K562 (cell line): ENCODE results near the gene ALDH3B2. TPM values are rescaled to one million over a fixed set of nuclear protein-coding genes. Genes with fewer than 3 reads are reported as not detected.

ENCODE experiments used
- ATAC-seq: fragments of 200-7000 bp; cut with Tn5 transposase; 3 replicates; pipeline ENCODE4 v1.9.1; 2020; ENCODE audit warnings: moderate library complexity
- BruUV-seq: library from RNA; stranded (reverse); fragments of 400-500 nt; replicated peaks from 2 replicates; lab custom pipeline; 2021; lab: Mats Ljungman, UMichigan
- CTCF ChIA-PET: fragments of 300-600 bp; formaldehyde crosslinking; extraction: SDS; loops from one replicate; lab custom pipeline; 2021; ENCODE audit warnings: low intra/inter-chr PET ratio; lab: Yijun Ruan, JAX
- POLR2A ChIA-PET: fragments of 300-600, 350-650 bp; sonication (Branson Sonifier 250); formaldehyde crosslinking; extraction: SDS; loops from one replicate; lab custom pipeline; 2021; ENCODE audit warnings: antibody characterized with exemption, inconsistent platforms; lab: Yijun Ruan, JAX
- DNase-seq, 4 experiments: peaks; one replicate each; pipeline versions ENCODE4 v3.0.0 to v3.0.0-alpha.2; 2011 to 2018; ENCODE audit warnings: low spot score in 3 of 4, mixed read lengths in 3 of 4; ENCODE audit errors: extremely low read depth in 1 of 4
- FAIRE-seq: peaks from 2 replicates; lab custom pipeline; 2011; peaks lifted over from hg19 to GRCh38; lab: Jason Lieb, UNC
- H2AFZ ChIP-seq: 2 replicates; pipeline ENCODE4 v1.6.0; 2011; ENCODE audit warnings: low read depth, low read length, control low read depth, inconsistent platforms
- H3K27ac ChIP-seq: fragments of 200-600 bp; 3 replicates; pipeline ENCODE4 v1.8.0; 2011; ENCODE audit warnings: low read depth, mild to moderate bottlenecking, control low read depth, inconsistent platforms, low read length, moderate library complexity, mixed read lengths; ENCODE audit errors: extremely low read depth
- H3K27me3 ChIP-seq, 2 experiments: fragments of 300-600 bp in 1 of 2; 2 replicates in 1 of 2; 3 replicates in 1 of 2; pipeline versions ENCODE4 v1.6.0 to v1.8.0; 2011; ENCODE audit warnings: inconsistent platforms in 2 of 2, low read length in 2 of 2, mild to moderate bottlenecking in 1 of 2, mixed read lengths in 1 of 2, moderate library complexity in 1 of 2; ENCODE audit not compliant: control insufficient read depth in 2 of 2, insufficient read depth in 2 of 2
- H3K36me3 ChIP-seq: fragments of 300-600 bp; 3 replicates; pipeline ENCODE4 v1.8.0; 2011; ENCODE audit warnings: mild to moderate bottlenecking, low read length, inconsistent platforms; ENCODE audit not compliant: control insufficient read depth, insufficient read depth
- H3K4me1 ChIP-seq, 2 experiments: fragments of 200-600 bp in 1 of 2; replicated peaks in 1 of 2; 2 replicates in 1 of 2; 3 replicates in 1 of 2; pipeline versions ENCODE4 v1.5.1 to v1.8.0; 2011; ENCODE audit warnings: inconsistent platforms in 2 of 2, low read length in 2 of 2, mild to moderate bottlenecking in 1 of 2, mixed read lengths in 1 of 2, moderate library complexity in 1 of 2; ENCODE audit not compliant: control insufficient read depth in 2 of 2, insufficient read depth in 2 of 2
- H3K4me2 ChIP-seq: 2 replicates; pipeline ENCODE4 v1.6.1; 2011; ENCODE audit warnings: low read length, control low read depth, inconsistent platforms, mixed read lengths; ENCODE audit not compliant: insufficient read depth
- H3K4me3 ChIP-seq: fragments of 200-600 bp; sonication (generic), shearing (Covaris generic); 2 replicates; pipeline ENCODE4 v1.5.1; 2016; ENCODE audit warnings: control low read depth, inconsistent platforms
- H3K79me2 ChIP-seq: fragments of 200-600 bp; 3 replicates; pipeline ENCODE4 v1.8.0; 2011; ENCODE audit warnings: low read length, inconsistent platforms; ENCODE audit not compliant: control insufficient read depth, insufficient read depth
- H3K9ac ChIP-seq, 2 experiments: 2 replicates each; pipeline versions ENCODE4 v1.6.0 to v1.6.1; 2011; ENCODE audit warnings: low read depth in 2 of 2, low read length in 2 of 2, control low read depth in 1 of 2, inconsistent platforms in 1 of 2, mild to moderate bottlenecking in 1 of 2, mixed read lengths in 1 of 2; ENCODE audit not compliant: insufficient read depth in 1 of 2
- H3K9me1 ChIP-seq: one replicate; pipeline ENCODE4 v1.6.0; 2011; ENCODE audit warnings: inconsistent platforms, mild to moderate bottlenecking, low read length, moderate library complexity; ENCODE audit not compliant: control insufficient read depth, insufficient read depth
- H3K9me3 ChIP-seq: replicated peaks from 2 replicates; pipeline ENCODE4 v1.5.1; 2011; ENCODE audit warnings: low read depth, low read length, inconsistent platforms; ENCODE audit not compliant: control insufficient read depth, insufficient read depth
- H4K20me1 ChIP-seq: replicated peaks from 2 replicates; pipeline ENCODE4 v1.6.1; 2011; ENCODE audit warnings: low read length, inconsistent platforms, mixed read lengths; ENCODE audit not compliant: control insufficient read depth, insufficient read depth
- CBFA2T2 ChIP-seq: fragments of 450-650 bp; conservative IDR thresholded peaks from 2 replicates; pipeline ENCODE4 v1.6.1; 2017; ENCODE audit warnings: mild to moderate bottlenecking
- FOXA1 ChIP-seq: fragments of 450-650 bp; IDR thresholded peaks from 2 replicates; pipeline ENCODE4 v1.6.1; 2016; ENCODE audit warnings: mild to moderate bottlenecking, borderline replicate concordance
- MEIS2 ChIP-seq: fragments of 450-650 bp; IDR thresholded peaks from 2 replicates; pipeline ENCODE4 v1.6.1; 2014; ENCODE audit warnings: mild to moderate bottlenecking; ENCODE audit not compliant: partially characterized antibody
- NCOA6 ChIP-seq: fragments of 450-650 bp; IDR thresholded peaks from 2 replicates; pipeline ENCODE4 v1.6.1; 2017; ENCODE audit warnings: mild to moderate bottlenecking
- POLR2A ChIP-seq: fragments of 450-650 bp; conservative IDR thresholded peaks from 2 replicates; pipeline ENCODE4 v1.6.1; 2016
- WGBS: fragments of 100-300 bp; shearing (Covaris generic); methylation state at CpG from one replicate; pipeline ENCODE4 v1.1.6; 2016; ENCODE audit warnings: low coverage, mixed read lengths; ENCODE audit not compliant: insufficient coverage; ENCODE audit errors: missing lambda C conversion rate; 5-methylcytosine and 5-hydroxymethylcytosine counted together
- in situ Hi-C: fragments of 300-500 bp; cut with MboI; formaldehyde crosslinking; loops from 4 replicates; pipeline ENCODE4 v1.15.0; 2018; ENCODE audit warnings: inconsistent platforms, mixed read lengths
- intact Hi-C: fragments of 100-400 bp; cut with micrococcal nuclease; formaldehyde crosslinking; loops from 2 replicates; pipeline ENCODE4 v1.14.2; 2022
- polyA plus RNA-seq, 8 experiments: library from polyadenylated mRNA; depleted of rRNA in 4 of 8; stranded (reverse) in 5 of 8; unstranded in 3 of 8; fragments of >200 nt; fragmentation: Nextera tagmentation in 2 of 8; fragmentation: Illumina TruSeq in 1 of 8; extraction: Ambion mirVana in 2 of 8; extraction: Trizol in 1 of 8; gene quantifications; 2 replicates each; pipeline versions ENCODE4 v1.2.1 to v1.2.3, GENCODE V29; 2011 to 2014; ENCODE audit warnings: inconsistent platforms in 1 of 8, missing spikeins in 1 of 8
- total RNA-seq, 7 experiments: library from RNA; depleted of rRNA in 6 of 7; stranded (reverse); fragments of >200 nt in 6 of 7; fragmentation: Illumina TruSeq in 2 of 7; extraction: Trizol in 2 of 7; gene quantifications; 2 replicates each; pipeline versions ENCODE4 v1.2.1 to v1.2.3, GENCODE V29; 2011 to 2021; ENCODE audit warnings: low replicate concordance in 1 of 7

The ALDH3B2 gene
- total and polyA plus RNA-seq, 9 of the 15 experiments (the other 6 are each of a cell fraction or from before 2014, with no cell fraction given) = not detected

DNA sequence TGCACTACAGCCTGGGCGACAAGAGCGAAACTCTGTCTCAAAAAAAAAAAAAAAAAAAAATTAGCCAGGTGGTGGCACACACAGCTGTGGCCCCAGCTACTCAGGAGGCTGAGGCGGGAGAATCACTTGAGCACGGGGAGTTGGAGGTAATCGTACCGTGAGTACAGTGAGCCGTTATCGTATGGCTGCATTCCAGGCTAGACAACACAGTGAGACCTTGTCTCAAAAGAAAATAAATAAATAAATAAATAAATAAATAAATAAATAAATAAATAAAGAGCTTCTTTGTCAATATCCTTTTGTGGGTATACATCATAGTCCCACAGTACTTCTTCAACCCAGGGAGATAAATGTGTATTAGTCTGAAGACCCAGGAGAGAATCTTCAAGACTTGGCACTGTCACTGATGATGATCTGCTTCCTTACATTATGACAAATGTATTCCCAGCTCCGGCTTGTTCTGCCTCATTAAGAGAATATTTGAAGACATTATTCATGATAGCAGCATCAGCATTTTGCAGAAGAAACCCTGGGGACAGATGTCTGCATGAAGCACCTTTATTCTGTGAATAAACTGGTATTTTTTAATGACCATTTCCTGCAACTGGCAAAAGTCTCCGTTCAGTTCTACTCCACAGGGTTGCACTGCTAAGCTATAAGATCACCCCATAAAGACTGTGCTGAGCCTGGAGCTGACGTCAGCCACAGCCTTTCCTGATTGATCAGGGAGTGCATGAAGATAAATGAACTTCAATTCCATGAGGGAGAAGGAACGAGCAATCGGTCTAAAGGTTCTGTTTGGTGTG, 22.2 kb downstream of the ALDH3B2 start:
- Histone ChIP-seq H3K9me1 (no peaks in the 10 kb centered on the region), H2AFZ (no peak overlapping the region), H3K4me3 (no peak overlapping the region), H3K4me2 (no peak overlapping the region), H3K4me1 (peaks cover 0 to 20% of the 10 kb centered on the region in 2 experiments; a peak in 2 of 5 replicates), H3K27ac (no peak overlapping the region), H3K9me3 (no peaks in the 10 kb centered on the region; the same call in none of the 2 replicates), H3K9ac (no peak overlapping the region), H3K79me2 (no peaks in the 10 kb centered on the region), H4K20me1 (peaks cover 3% of the 10 kb centered on the region; the same call in 1 of the 2 replicates), H3K36me3 (no peaks in the 10 kb centered on the region), H3K27me3 (peaks cover 2 to 23% of the 10 kb centered on the region in 2 experiments; a peak in 3 of 5 replicates)
- in situ Hi-C loops (loop anchor here (5.0 kb wide), 1 partner anchor 80 kb away; no protein-coding TSS in a partner anchor), intact Hi-C loops (no loop called here)
- DNase-seq = no peak
- FAIRE-seq = peak; percentile 37
- WGBS = 2% methylated on average over 11 of the region's 13 CpGs
- ATAC-seq = no peak
- TF ChIP-seq CBFA2T2 (no peak), POLR2A (no peak), MEIS2 (peak; percentile 15), NCOA6 (no peak), FOXA1 (no peak)
- ChIA-PET CTCF (no interaction called here), POLR2A (interaction anchor here (1.1 to 1.7 kb wide), 4 partner anchors 21 to 298 kb away, joined by 3 to 6 read pairs (median 4); partner anchors contain the start of gene NUDT8)
- BruUV-seq = no TSS peak
